DOHH2 (cell line): Measurements from ENCODE around the gene NRF1.

Experiments
- EZH2phosphoT487 ChIP-seq: fragments of 200-600 bp; sonication (generic); IDR thresholded peaks from 2 replicates; pipeline ENCODE4 v1.6.1; 2017; ENCODE audit warnings: borderline replicate concordance, mild to moderate bottlenecking, antibody characterized with exemption, low read length, moderate library complexity, mixed read lengths
- TF ChIP-seq, protein P1 (sequence below): fragments of 200-600 bp; sonication (generic); IDR thresholded peaks from one replicate; pipeline ENCODE4 v1.5.1; 2014; ENCODE audit warnings: antibody characterized with exemption, mild to moderate bottlenecking, low read depth, low read length; ENCODE audit not compliant: poor library complexity, severe bottlenecking

DNA sequence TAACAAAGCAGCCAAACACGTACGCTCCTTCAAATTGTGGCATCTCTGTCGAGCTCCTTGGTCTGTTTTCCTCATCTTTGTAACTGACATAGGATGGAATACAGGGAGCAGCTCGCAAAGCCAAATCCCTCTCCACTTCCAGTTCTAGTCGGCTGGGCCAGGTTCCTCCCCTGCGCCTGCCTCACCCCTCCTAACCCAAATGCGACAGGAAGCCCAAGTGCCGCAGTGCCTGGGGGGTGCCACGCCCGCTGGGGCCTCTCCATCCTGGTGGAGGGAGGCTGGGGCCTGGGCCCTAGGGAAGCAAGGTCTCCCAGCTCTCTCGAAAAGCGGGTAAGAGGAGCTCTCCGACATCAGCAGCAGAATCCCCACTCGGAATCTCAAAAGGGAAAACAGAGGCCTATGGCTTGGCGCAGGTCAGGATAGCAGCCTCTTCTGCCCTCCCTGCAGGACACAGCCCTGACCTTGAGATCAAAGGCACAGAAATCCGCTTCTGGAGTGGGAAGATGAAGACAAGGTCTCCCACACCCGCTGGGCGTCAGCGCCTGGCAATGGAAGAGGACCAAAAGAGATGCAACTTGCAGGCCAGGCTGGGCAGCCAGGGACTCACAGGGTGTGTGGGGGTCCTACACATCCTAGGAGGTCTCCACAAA lies 165.8 kb downstream of the NRF1 start:
- TF ChIP-seq, protein P1, sequence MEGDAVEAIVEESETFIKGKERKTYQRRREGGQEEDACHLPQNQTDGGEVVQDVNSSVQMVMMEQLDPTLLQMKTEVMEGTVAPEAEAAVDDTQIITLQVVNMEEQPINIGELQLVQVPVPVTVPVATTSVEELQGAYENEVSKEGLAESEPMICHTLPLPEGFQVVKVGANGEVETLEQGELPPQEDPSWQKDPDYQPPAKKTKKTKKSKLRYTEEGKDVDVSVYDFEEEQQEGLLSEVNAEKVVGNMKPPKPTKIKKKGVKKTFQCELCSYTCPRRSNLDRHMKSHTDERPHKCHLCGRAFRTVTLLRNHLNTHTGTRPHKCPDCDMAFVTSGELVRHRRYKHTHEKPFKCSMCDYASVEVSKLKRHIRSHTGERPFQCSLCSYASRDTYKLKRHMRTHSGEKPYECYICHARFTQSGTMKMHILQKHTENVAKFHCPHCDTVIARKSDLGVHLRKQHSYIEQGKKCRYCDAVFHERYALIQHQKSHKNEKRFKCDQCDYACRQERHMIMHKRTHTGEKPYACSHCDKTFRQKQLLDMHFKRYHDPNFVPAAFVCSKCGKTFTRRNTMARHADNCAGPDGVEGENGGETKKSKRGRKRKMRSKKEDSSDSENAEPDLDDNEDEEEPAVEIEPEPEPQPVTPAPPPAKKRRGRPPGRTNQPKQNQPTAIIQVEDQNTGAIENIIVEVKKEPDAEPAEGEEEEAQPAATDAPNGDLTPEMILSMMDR: no peak
- no peak for TF ChIP-seq EZH2phosphoT487
